NT2/D1 (cell line): ENCODE data around the gene FRAS1.
"Not testable (repeated sequence)": the region's sequence is repeated elsewhere in the genome, so short reads cannot be mapped to it uniquely, and the experiment has no call there.

Experiments
- YY1 ChIP-seq: IDR thresholded peaks from 2 replicates; pipeline ENCODE4 v1.6.1; 2011; ENCODE audit not compliant: insufficient read length, insufficient read depth
- ZNF274 ChIP-seq: IDR thresholded peaks from 2 replicates; pipeline ENCODE4 v1.6.1; 2011; ENCODE audit warnings: mild to moderate bottlenecking, low read depth, low read length

GRCh38 chr4:78275450-78275849 is 218.3 kb downstream of the FRAS1 start:
- TF ChIP-seq YY1, ZNF274: not testable (repeated sequence)
